Measurements from ENCODE around the gene TRAPPC10. TPM values are rescaled to one million over a fixed set of nuclear protein-coding genes. Genes with fewer than 3 reads are reported as not detected.

TRAPPC10 gene
- total RNA-seq, 1 experiment from 2014 or later = 32.9 TPM

- no peak overlapping the region for H3K27ac Mint-ChIP-seq
These were observed 32.5 kb upstream of the TRAPPC10 start for GRCh38 chr21:43979654-43980053.

More at GRCh38 chr21:43979654-43980053, 32.5 kb upstream of the TRAPPC10 start:
- no peak overlapping the region for H3K4ac ChIP-seq (ENCODE audit: low read depth, low read length)
- no peak overlapping the region for H3K23ac ChIP-seq (ENCODE audit: insufficient read length, low read depth, low read length)
- H2AK5ac ChIP-seq (ENCODE audit: insufficient read length, low read length) = no peak overlapping the region
- peaks cover 8 to 11% of the 10 kb centered on the region in 2 experiments for H3K4me1 Mint-ChIP-seq
- no peak overlapping the region for H3K27ac ChIP-seq (ENCODE audit: insufficient read length, low read depth, low read length)
- H2BK20ac ChIP-seq (ENCODE audit: low read depth, low read length, poor library complexity, severe bottlenecking) = no peak overlapping the region
- TF ChIP-seq, protein P1, sequence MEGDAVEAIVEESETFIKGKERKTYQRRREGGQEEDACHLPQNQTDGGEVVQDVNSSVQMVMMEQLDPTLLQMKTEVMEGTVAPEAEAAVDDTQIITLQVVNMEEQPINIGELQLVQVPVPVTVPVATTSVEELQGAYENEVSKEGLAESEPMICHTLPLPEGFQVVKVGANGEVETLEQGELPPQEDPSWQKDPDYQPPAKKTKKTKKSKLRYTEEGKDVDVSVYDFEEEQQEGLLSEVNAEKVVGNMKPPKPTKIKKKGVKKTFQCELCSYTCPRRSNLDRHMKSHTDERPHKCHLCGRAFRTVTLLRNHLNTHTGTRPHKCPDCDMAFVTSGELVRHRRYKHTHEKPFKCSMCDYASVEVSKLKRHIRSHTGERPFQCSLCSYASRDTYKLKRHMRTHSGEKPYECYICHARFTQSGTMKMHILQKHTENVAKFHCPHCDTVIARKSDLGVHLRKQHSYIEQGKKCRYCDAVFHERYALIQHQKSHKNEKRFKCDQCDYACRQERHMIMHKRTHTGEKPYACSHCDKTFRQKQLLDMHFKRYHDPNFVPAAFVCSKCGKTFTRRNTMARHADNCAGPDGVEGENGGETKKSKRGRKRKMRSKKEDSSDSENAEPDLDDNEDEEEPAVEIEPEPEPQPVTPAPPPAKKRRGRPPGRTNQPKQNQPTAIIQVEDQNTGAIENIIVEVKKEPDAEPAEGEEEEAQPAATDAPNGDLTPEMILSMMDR (conservative IDR thresholded peaks at IDR 0.05) = no peak
- no peaks in the 10 kb centered on the region for H3K27me3 ChIP-seq (ENCODE audit: insufficient read depth, low read length)
- no peaks in the 10 kb centered on the region; the same call in 1 of the 2 replicates for H3K4me1 ChIP-seq (ENCODE audit: insufficient read depth, low read length)
- no peak overlapping the region for H2BK5ac ChIP-seq (ENCODE audit: insufficient read length, low read length)
- no peak overlapping the region for H2BK15ac ChIP-seq (ENCODE audit: low read depth, low read length)
- no peak overlapping the region for H3T11ph ChIP-seq (ENCODE audit: low read length)
- H4K20me1 ChIP-seq (ENCODE audit: control insufficient read depth, insufficient read depth, insufficient read length) = no peaks in the 10 kb centered on the region
- H3K27me3 Mint-ChIP-seq (ENCODE audit: low read depth) = no peaks in the 10 kb centered on the region
- H3K14ac ChIP-seq (ENCODE audit: insufficient read depth, low read length) = no peak overlapping the region
- H4K5ac ChIP-seq (ENCODE audit: insufficient read length, low read depth, low read length) = no peak overlapping the region
- H2BK120ac ChIP-seq (ENCODE audit: low read depth, low read length, poor library complexity, severe bottlenecking) = no peak overlapping the region
- H3K23me2 ChIP-seq (ENCODE audit: insufficient read length, low read depth, low read length, poor library complexity, severe bottlenecking) = no peaks in the 10 kb centered on the region
- peaks cover 4 to 5% of the 10 kb centered on the region in 2 experiments; a peak in 2 of 5 replicates for H3K9me3 Mint-ChIP-seq
- H3K9me3 ChIP-seq (ENCODE audit: control insufficient read depth, low read depth, low read length) = no peaks in the 10 kb centered on the region
- no peak overlapping the region for H3K9ac ChIP-seq (ENCODE audit: extremely low read depth, insufficient read length, low read length)
- H3K56ac ChIP-seq (ENCODE audit: insufficient read length, low read depth, low read length) = no peak overlapping the region
- no peaks in the 10 kb centered on the region for H3K79me1 ChIP-seq (ENCODE audit: insufficient read depth, low read depth, low read length, poor library complexity, severe bottlenecking)
- no peaks in the 10 kb centered on the region for H3K79me2 ChIP-seq (ENCODE audit: insufficient read depth, low read length)
- H3K4me3 Mint-ChIP-seq = no peak overlapping the region
- no peak overlapping the region for H2BK12ac ChIP-seq (ENCODE audit: insufficient read length, low read depth, low read length)
- no peak overlapping the region for H4K91ac ChIP-seq (ENCODE audit: insufficient read length, low read depth, low read length)
- no peak for DNase-seq
- no peak overlapping the region for H2AFZ ChIP-seq (ENCODE audit: low read length)
- H4K8ac ChIP-seq (replicated peaks; ENCODE audit: insufficient read length, low read depth, low read length) = no peak overlapping the region
- H3K4me2 ChIP-seq (ENCODE audit: insufficient read depth, insufficient read length, low read length) = no peak overlapping the region
- WGBS (ENCODE audit: extremely low coverage, insufficient read length, low lambda C conversion rate) = no CpG with 5 or more reads among the region's 7 CpGs
- H3K18ac ChIP-seq (ENCODE audit: insufficient read length, low read depth, low read length) = no peak overlapping the region
- H3K36me3 Mint-ChIP-seq (ENCODE audit: insufficient read depth in 1 of 3, low read depth in 3 of 3) = no peaks in the 10 kb centered on the region

Data from H9 (cell line).